Epithelial cell of proximal tubule (primary cell): ENCODE data around the gene KCNJ2. TPM values are rescaled to one million over a fixed set of nuclear protein-coding genes. Genes with fewer than 3 reads are reported as not detected.

ENCODE experiments used
- DNase-seq: peaks from one replicate; pipeline ENCODE4 v3.0.0-alpha.2; 2011; ENCODE audit warnings: low read depth
- H3K4me3 ChIP-seq: 2 replicates; pipeline ENCODE4 v1.5.1; 2011; ENCODE audit warnings: low read depth, mild to moderate bottlenecking, low read length
- CTCF ChIP-seq: conservative IDR thresholded peaks from 2 replicates; pipeline ENCODE4 v1.5.1; 2012; ENCODE audit warnings: low read depth, mild to moderate bottlenecking, low read length
- total RNA-seq: library from RNA; depleted of rRNA; stranded (reverse); fragments of >200 nt; gene quantifications from 2 replicates; pipeline ENCODE4 v1.2.3, GENCODE V29; 2015

The KCNJ2 gene
- total RNA-seq, 1 donor from 2014 or later: 0.29 TPM

GRCh38 chr17:70127221-70127873 lies 42.0 kb upstream of the KCNJ2 start:
- no peak overlapping the region for H3K4me3 ChIP-seq
- DNase-seq: no peak
- TF ChIP-seq CTCF: no peak

GRCh38 chr17:70128727-70129238 lies 40.5 kb upstream of the KCNJ2 start:
- H3K4me3 ChIP-seq: no peak overlapping the region
- DNase-seq: no peak
- no peak for TF ChIP-seq CTCF

GRCh38 chr17:70130289-70130688 lies 39.0 kb upstream of the KCNJ2 start:
- H3K4me3 ChIP-seq: no peak overlapping the region
- no peak for TF ChIP-seq CTCF
- DNase-seq: no peak

- H3K4me3 ChIP-seq: no peak overlapping the region
- no peak for TF ChIP-seq CTCF
- DNase-seq: no peak
These were observed 36.8 kb upstream of the KCNJ2 start for GRCh38 chr17:70132505-70132904.

- H3K4me3 ChIP-seq: no peak overlapping the region
- no peak for DNase-seq
- TF ChIP-seq CTCF: no peak
These were observed 35.3 kb upstream of the KCNJ2 start for GRCh38 chr17:70134042-70134441.

- DNase-seq: no peak
- TF ChIP-seq CTCF: no peak
- no peak overlapping the region for H3K4me3 ChIP-seq
These were observed 34.6 kb upstream of the KCNJ2 start for GRCh38 chr17:70134777-70135176.

- DNase-seq: no peak
- H3K4me3 ChIP-seq: no peak overlapping the region
- TF ChIP-seq CTCF: no peak
These were observed 33.2 kb upstream of the KCNJ2 start for GRCh38 chr17:70136131-70136530.
